ENCODE data around the gene AFDN.

Gene AFDN

DNA sequence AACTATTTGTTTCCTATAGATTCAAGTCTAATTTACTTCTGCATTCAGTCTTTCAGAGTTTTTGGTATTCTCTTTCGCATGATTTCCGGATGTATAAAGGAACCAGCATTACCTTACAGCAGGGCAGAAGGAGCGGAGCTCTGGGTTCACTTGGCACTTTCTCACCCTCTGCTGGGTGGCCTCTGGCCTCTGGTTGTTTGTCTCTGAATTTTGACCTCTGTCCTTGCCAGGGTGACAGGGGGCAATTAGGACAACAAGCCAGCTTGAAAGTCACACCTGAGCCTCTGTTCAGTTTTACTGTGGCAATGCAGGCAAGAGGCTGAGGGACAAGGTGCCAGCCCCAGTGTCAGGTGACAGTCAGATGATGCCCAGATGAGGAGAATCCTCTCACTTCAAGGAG, 101.4 kb downstream of the AFDN start:
- no peak for DNase-seq

DNA sequence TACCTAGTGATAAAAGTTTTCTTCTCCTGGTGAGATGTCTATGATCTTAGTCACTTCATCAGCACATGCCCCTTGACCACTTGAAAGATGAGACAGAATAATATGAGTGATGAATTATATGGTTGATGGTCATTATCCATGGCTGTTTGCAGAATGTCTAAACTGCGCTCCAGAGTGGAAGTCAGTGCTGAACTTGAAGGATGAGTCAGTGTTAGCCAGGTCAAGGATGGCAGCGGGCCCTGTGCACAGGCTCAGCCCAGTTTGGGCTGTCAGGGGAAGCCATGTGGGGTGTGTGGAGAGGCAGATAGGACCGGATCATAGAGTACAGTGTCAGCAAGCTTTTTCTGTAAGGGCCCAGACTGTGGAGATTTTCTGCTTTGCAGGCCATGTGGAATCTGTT, 103.6 kb downstream of the AFDN start:
- no peak for DNase-seq

DNA sequence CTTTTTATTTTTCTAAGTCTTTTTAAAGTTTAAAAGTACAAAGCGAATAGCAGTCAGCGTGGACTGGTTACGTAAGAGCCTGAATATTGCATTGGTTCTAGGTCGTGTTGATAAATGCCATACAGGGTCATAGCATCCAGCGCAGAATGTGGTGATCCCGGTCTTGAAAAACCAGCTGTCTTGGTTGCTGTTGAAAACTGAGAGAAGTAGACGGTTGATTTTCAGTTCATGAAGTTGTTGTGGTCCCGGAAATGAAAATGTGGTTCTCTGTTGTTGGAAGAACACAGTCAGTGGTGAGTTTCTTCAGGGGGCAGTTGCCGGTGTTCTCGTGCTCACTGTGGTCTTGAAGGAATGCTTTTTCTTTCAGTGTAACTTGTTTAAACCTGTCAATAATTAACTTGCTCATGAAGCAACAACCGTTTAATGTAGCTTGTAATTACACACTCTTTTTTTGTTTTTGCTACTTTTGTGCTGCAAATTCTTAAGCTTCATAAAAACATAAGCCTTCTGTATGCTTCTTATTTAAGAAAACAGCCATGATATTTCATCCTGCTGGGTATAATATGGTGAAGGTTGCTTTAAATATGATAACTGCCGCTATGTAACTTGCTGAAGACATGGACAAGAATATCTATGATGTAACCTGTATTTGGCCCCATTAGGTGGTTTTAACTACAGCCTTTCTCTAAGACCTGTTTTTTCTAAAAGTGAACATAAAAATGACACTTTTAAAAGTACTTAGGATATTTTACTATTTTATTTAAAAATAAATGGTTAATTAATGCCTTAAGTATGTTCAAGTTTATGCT, 106.0 kb downstream of the AFDN start:
- no peak for DNase-seq

DNA sequence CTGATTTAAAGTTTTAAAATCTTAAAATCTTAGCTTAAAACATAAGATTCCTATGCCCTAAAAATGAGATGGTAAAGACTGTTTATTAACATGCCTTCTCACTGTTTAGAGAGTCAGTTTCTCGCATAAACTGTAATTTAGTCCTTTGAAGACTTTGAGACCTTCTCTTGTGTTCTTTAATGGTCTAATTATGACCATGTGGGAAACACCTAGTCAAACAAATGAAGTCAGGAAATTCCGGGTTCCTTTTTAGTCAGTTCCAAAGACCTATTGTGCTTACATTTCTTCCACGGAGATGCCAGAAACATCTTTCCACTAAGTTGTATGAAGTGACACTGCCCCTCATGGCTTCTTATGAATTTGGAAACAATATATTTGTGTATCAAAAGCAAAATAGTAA, 106.6 kb downstream of the AFDN start:
- DNase-seq, result no peak

DNA sequence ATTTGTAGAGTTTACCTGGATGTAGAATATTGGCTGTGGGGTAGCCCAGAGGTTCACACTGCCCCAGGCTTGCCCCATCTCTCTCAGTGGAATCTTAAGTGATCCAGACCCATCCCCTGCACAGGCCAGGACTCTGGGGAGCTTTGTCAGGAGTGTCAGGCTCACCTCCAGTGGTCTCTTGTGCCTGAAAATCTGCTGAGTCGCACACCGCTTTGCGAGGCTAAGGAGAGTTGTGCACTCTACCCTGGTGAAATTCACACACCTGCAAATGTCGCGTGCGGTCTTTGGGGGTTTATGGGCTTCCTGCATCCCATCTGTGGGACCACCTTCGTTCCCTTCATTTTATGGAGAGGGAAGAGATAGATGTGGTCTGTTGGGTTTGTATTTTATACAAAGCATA, 107.1 kb downstream of the AFDN start:
- DNase-seq, result no peak

DNA sequence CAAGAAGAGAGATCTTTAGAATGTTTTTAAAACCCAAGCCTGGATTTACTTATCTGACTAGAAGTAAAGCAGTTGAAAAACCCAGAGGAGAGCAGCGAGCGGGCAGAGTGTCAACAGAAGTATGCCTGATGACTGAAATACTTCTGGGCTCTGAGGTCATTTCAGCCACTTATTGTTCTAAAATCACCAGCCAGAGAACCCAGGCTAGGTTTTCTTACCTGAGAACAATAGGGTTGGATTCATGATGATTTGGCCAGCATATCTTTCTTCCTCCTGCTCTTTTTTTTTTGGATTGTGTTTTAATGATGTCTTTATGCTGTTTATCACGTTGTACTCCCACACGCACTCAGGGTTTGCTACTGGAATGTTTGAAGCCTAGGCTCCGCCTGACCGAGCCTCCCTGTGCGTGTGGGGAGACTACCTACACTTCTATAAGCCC, 107.7 kb downstream of the AFDN start:
- DNase-seq, result no peak

DNA sequence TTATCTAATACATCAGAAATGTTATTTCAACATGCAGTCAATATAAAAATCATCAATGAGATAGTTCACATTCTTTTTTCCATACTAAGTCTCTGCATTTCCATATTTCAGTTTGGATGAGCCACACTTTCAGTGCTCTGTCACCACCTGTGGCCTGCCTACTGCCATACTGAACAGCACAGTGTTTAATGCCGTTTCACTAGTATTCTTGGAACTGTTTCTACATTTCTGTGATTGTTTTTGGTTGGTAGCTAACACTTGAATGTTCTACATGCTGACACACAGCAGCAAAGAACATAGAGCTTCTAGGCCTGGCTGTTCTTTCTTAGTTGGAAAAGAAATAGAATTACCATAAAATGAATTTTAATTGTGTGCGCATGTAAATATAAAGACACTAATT, 109.3 kb downstream of the AFDN start:
- DNase-seq, result no peak

DNA sequence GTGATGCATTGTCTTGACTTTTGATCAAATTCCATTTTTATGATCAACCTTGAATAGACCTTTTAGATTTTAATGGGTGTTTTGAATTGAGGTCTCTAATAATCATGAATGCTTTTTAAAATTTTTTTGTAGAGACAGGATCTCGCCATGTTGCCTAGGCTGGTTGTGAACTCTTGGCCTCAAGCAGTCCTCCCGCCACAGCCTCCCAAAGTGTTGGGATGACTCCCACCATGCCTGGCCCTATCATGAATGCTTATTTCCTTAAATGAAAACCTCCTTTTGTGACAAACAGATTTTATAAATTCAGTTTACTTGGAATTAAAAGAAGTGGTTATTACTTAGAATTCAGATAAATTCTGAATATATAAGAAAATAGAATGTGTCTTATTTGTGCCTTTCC, 110.6 kb downstream of the AFDN start:
- DNase-seq, result no peak

DNA sequence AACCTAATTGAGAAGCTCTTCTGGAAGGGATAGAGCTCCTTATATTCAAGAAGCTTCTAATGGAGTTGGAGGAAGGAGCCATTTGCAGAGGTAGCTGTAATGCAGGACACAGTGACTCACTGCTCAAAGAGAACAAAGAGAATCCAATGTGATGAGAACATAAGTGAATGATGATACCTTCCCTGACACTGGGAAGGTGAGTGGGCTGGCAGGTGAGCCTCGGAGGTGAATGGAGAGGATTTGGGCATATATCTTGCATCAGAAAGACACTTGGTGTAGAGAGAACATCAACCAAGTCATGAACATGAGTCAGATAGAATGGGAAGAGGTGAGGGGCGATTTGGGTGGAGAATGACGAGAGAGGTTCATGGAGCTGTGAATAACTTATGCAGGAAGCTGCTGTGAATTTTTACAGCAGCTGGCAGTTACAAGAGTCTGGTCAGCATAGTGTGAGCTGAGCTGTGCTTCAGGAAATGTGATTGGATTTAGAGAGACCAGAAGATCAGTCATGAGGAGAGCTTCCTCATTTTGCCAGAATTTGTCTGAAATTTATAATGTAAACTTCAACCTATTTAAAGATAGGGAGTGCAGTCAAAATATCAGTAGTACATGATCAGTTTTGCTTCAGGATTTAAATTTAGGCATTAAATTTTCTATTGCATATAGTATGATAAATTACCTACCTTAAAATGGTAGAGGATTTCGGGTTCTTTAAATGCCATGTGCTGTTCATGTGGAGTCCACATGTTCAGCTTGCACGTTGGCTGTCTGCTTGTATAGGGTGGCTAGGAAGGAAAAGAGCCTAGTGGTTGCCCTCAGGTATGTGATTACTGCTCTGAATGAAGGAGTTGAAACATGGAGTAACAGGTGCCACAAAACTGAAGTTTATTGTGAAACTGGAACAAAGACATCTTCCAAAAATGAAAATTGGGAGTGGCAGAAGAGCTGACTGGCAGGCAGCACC, 111.5 kb downstream of the AFDN start:
- DNase-seq, result no peak

DNA sequence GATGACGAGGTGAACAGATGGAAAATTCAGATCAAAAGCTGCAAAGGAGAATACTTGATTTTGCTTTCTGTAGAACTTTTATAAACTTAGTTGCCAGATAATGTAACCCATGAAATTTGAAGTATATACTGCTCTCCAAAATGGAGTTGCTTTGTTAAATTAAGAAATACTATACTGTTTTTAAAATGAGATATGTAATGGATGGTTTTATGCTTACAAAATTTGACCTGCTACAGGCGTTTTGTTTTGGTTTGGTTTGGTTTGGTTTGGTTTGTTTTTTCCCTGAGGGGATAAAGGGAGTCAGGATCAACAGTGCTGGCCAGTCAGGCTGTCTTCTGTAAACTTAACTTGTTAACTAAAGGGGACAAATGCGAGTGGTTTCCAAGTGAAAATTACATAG, 115.1 kb downstream of the AFDN start:
- no peak for DNase-seq

DNA sequence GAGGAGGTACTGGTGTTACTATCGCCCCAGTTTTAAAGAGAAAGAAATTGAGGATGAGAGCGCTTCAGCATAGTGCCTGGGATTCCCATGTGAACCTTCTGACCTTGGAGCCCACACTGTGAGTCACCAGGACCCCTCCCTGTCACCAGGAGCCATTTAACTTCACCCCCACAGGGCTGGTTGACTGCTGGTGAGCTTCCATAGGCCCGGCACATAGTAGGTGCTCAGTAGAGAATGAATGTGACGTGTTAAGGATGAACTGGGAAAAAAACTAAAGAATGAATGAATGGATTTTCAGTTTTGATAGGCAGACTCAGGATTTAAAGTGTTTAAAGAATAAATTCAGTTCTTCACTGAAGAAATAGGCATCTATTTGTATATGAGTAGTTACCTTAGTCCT, 117.4 kb downstream of the AFDN start:
- DNase-seq, result no peak

DNA sequence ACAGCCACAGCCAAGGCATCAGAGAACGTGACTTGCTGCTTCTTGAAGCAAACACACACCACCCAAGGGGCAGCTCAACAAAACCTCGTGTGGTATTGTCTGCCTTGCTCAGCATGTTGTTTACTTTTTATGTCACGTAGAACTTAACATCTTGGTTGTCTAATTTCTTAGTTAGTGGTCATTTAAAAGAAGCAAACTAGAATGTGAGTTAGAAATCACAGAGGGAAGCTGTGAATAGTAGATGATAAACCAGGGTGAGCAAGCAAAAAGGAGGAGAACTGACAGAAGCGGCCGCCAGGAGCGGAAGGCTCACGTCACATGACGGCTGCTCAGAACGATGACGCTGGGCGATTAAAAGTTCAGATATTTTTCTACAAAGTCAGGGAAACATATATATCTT, 119.3 kb downstream of the AFDN start:
- DNase-seq, result no peak

DNA sequence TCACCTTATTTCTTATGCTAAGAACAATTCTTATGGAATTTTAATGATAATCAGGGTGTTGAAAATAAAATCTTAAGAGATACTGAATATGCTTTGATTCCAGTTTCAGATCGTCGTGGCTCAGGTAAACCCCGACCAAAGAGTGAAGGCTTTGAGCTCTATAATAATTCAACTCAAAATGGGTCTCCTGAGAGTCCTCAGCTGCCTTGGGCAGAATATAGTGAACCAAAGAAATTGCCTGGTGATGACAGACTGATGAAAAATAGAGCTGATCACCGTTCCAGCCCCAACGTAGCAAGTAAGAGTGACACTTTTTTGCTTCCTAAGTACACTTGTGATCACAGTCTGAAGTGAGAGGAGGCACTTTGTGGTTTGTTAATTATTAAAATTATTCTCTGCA, 119.9 kb downstream of the AFDN start:
- no peak for DNase-seq

DNA sequence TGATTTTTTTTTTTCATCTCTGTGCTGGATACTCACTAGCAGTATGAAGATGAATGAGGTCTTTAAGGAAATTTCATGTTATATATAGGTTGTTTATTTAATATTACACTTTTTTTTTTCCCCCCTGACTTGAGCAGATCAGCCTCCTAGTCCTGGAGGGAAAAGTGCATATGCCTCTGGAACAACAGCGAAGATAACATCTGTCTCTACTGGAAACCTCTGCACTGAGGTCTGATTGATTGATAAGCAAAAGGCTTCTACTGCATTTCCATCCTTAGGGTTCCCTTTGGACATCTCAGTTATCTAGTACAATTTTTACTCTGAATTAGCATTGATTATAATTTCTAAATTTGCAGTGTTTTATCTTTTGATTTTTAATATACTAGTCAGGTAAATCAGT, 121.0 kb downstream of the AFDN start:
- no peak for DNase-seq

DNA sequence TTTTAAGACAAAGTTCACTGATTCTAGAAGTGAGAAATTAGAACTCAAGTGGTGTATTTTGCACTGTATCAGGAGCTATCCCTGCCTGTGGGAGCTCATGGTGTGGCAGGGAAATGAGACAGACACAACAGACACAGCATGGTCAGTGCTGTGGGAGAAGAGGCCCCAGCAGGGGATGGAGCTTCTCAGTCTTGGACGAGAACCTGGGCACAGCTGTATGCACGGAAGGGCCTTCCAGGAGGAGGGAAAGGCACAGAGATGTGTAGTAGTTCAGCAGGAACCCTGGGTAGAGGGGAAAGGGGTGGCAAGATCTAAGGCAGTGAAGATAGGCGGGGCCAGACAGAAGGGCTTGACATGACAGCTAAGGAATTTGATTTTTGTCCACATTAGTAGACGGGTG, 122.0 kb downstream of the AFDN start:
- no peak for DNase-seq

DNA sequence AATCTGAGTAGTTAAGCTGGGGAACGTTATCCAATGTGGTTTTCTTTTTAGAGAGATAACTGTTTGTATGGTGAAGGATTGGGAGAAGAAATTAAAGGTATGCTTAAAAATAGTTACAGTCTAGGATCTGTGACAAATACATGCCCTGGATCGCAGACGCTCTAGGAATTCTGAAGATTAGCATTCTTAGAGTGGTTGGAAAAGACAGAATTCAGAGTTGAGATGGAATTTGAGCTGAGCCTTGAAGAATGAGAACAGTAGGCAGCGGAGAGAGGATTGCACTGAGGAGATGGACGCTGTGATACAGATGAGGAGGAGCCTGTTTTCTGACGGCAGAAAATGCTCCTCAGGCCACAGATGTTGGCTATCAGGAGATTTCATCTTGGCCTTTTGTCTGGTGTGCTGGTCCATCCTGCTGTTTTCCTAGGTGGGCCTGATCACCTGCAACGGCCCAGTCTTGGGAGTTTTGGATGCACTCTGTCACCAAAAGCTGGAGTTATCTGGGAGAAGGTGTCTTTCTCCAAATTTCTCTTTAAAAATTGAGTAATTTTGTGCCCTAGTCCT, 122.5 kb downstream of the AFDN start:
- no peak for DNase-seq

DNA sequence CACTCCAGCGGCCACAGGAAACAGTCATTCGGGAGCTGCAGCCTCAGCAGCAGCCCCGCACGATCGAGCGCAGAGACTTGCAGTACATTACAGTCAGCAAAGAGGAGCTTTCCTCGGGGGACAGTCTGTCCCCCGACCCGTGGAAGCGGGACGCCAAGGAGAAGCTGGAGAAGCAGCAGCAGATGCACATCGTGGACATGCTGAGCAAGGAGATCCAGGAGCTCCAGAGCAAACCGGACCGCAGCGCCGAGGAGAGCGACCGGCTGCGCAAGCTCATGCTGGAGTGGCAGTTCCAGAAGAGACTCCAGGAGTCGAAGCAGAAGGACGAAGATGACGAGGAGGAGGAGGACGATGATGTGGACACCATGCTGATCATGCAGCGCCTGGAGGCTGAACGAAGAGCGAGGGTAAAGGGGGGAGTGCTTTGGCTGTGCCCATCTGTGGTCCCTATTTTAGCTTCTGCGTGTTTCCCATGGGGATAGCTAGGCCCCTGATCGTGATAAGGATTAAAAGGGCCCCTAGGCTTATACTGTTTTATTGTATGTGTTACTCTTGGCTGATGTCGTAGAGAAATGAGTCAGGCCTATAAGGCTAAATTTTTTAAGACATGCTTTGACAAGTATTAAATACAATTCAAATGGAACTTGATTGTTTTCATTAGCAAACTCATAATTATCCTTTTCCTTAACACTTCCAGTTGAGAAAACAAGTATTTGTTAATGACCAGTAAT, 125.2 kb downstream of the AFDN start:
- no peak for DNase-seq

DNA sequence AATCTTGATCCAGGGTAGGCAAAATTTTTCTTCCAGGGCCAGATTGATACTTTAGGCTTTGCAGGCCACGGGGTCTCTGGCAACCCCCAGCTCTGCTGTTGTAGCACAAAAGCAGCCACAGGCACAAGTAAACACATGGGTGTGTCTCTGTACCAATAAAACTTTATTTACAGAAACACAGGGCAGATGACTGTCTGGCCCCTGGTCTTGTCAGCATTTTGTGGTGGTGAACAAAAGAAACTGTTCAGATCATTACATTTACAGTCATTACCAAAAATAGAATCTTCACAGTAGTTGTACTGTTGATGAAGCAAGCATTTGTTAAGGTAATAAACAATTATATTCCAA, 125.8 kb downstream of the AFDN start:
- DNase-seq, result no peak

DNA sequence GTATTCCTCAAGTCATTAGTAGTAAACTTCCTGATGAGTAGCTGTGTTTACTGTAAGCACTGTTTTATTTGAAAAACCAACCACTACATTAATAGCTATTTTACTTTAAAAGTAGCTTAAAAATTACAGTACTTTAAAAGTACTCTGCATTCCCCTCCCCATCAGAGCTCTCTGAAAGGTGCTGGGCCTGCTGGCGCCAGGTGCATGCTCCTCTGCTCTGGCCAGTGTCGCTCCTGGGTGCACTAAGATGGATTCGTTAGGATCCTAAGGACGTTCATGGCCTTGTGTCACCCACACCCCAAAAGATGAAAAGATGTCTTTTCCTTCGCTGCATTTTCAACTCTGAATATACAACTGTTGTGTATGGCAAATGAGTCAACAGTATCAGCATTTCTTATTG, 126.8 kb downstream of the AFDN start:
- DNase-seq, result no peak

DNA sequence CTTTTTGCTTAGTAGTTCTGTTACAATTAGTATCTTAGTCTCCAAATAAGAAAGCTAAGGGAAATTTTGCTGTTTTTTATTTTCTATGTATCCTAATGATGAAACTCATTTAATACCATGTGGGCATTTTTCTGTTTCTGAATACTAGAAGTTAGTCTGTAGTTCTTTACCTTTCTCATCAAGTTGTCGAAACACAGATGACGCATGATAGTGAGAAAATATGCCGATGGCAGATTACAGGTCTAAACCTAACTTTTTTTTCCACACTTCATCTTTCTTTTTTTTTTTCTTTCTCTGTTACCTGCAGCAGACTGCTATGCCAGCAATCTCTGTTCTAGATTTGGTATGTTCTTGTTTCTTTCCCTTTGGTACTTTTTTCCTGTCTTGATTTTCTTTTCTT, 127.4 kb downstream of the AFDN start:
- DNase-seq, result no peak

DNA sequence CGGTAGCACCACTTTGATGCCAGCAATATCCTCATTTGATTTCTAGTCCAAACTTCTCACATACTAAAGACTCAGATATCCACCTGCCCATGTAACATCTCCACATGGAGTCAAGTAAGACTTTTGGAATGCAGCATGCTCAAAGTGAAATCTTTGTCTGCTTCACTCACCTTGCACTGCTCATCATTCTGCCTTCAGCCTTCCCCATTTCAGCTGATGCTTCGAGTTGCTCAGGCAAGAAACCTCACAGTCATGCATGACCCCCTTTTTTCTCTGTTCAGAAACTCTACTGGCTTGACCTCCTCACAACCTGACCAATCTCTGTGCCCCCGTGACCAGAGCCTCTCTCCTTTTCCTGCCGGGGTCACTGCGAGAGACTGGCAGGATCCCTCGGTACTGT, 129.8 kb downstream of the AFDN start:
- DNase-seq, result no peak

DNA sequence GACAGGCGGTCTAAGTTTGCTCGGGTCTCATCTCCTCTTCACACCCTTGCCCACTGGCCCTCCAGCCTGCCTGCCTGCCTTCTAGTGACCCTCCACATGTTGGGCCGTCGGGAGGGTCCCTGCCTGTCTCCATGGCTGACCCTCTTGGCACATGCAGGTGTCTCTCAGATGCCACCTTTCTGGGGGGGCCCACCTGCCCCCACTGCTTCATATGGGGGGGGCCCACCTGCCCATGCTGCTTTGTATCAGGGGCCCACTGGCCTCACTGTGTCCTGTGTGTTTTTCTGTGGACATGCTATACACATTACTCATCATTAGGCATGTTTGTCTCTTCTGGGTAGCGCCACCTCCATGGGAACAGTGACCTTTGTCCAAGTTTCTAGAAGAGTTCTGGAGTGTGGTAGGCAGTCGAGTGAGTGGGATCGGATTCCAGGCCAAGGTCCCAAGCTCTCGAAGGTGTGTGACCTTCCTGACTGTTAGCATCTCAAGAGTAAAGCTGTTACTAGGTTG, 130.3 kb downstream of the AFDN start:
- no peak for DNase-seq

DNA sequence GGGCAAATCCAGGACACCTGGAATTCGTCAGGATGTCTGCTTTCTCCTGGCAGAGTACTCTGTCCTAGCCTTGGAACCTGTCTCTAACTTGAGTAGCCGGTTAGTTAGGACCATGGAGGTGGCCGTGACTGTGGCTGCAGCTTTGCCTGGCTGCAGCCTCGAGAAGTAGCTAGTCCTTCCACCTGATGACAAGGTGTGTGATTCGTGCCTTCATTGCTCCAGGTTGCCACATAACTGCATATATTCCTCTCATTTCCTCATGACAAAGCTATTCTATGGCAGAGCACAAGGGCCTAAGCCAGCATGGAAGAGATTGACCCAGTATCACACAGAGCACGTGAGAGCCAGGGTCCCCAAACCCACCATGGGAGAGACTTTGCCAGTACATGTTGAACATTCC, 130.9 kb downstream of the AFDN start:
- no peak for DNase-seq
